Endothelial cell of umbilical vein (primary cell): ENCODE results near the gene ZNF850.

Source experiments
- JUN ChIP-seq: IDR thresholded peaks from 2 replicates; pipeline ENCODE4 v1.6.1; 2011; ENCODE audit warnings: borderline replicate concordance, low read depth; ENCODE audit not compliant: insufficient read length, insufficient read depth
- MYC ChIP-seq: IDR thresholded peaks from one replicate; pipeline ENCODE4 v1.6.1; 2011; ENCODE audit warnings: mild to moderate bottlenecking, low read depth, low read length
- POLR2A ChIP-seq: IDR thresholded peaks from 2 replicates; pipeline ENCODE4 v1.6.1; 2012; ENCODE audit warnings: low read depth, mild to moderate bottlenecking, control low read depth, low read length
- POLR2AphosphoS5 ChIP-seq: IDR thresholded peaks from 2 replicates; pipeline ENCODE4 v1.6.1; 2012; ENCODE audit warnings: low read depth, mild to moderate bottlenecking, control low read depth, low read length, moderate library complexity; ENCODE audit not compliant: insufficient read depth
- TF ChIP-seq, protein P1 (sequence below), 2 donors: IDR thresholded peaks; 1 replicate in 1 of 2; 2 replicates in 1 of 2; pipeline ENCODE4 v1.5.1; 2011; ENCODE audit warnings: low read length in 2 of 2, mild to moderate bottlenecking in 2 of 2, moderate library complexity in 2 of 2, control low read depth in 1 of 2, inconsistent platforms in 1 of 2, low read depth in 1 of 2; ENCODE audit not compliant: insufficient read depth in 1 of 2; ENCODE audit errors: extremely low read depth in 1 of 2

DNA sequence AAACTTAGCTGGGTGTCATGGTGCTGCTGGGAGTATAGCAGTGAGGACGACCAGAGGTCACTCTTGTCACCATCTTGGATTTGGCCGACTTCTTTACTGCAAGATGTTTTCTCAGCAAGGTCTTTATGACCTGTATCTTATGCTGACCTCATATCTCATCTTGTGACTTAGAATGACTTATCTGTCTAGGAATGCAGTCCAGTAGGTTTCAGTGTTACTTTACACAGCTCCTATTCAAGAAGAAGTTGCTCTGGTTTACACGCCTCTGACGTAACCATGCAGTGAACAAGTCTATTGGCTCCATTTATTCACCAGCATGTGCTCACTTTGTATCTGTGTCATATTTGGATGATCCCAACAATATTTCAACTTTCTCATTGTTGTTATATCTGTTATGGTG is 26.7 kb downstream of the ZNF850 start:
- TF ChIP-seq, protein P1, sequence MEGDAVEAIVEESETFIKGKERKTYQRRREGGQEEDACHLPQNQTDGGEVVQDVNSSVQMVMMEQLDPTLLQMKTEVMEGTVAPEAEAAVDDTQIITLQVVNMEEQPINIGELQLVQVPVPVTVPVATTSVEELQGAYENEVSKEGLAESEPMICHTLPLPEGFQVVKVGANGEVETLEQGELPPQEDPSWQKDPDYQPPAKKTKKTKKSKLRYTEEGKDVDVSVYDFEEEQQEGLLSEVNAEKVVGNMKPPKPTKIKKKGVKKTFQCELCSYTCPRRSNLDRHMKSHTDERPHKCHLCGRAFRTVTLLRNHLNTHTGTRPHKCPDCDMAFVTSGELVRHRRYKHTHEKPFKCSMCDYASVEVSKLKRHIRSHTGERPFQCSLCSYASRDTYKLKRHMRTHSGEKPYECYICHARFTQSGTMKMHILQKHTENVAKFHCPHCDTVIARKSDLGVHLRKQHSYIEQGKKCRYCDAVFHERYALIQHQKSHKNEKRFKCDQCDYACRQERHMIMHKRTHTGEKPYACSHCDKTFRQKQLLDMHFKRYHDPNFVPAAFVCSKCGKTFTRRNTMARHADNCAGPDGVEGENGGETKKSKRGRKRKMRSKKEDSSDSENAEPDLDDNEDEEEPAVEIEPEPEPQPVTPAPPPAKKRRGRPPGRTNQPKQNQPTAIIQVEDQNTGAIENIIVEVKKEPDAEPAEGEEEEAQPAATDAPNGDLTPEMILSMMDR (IDR thresholded peaks at IDR 0.05; ENCODE audit: extremely low read depth in 1 of 2, insufficient read depth in 1 of 2, low read depth in 1 of 2, low read length in 2 of 2): no peak
- TF ChIP-seq MYC (no peak), POLR2AphosphoS5 (no peak), POLR2A (no peak), JUN (no peak)
